Tibial artery (tissue), 4 donors: Measurements from ENCODE around the gene KIF26A.

Experiments
- DNase-seq, 2 donors: peaks; one replicate each; pipeline ENCODE4 v3.0.0-alpha.2; 2019
- H3K27ac ChIP-seq, 2 donors: fragments of 200-600 bp; sonication (generic) in 1 of 2; 1 replicate in 1 of 2; 2 replicates in 1 of 2; pipeline ENCODE4 v1.5.1; 2018 to 2019; ENCODE audit warnings: mild to moderate bottlenecking in 1 of 2
- H3K27me3 ChIP-seq, 2 donors: fragments of 200-600 bp; sonication (generic) in 1 of 2; one replicate each; pipeline versions ENCODE4 v1.5.1 to v1.6.0; 2016 to 2019
- H3K36me3 ChIP-seq, 3 donors: fragments of 200-600 bp; sonication (generic) in 2 of 3; one replicate each; pipeline ENCODE4 v1.5.1; 2016 to 2019; ENCODE audit warnings: mild to moderate bottlenecking in 2 of 3
- H3K4me1 ChIP-seq, 4 donors: fragments of 200-600 bp; sonication (generic) in 2 of 4; 1 replicate in 3 of 4; 2 replicates in 1 of 4; pipeline ENCODE4 v1.5.1; 2016 to 2019
- H3K4me3 ChIP-seq, 2 donors: fragments of 200-600 bp; sonication (generic) in 1 of 2; 1 replicate in 1 of 2; 2 replicates in 1 of 2; pipeline ENCODE4 v1.5.1; 2018 to 2019; ENCODE audit warnings: mild to moderate bottlenecking in 2 of 2
- H3K9me3 ChIP-seq, 3 donors: fragments of 200-600 bp; sonication (generic) in 1 of 3; one replicate each; pipeline ENCODE4 v1.5.1; 2016 to 2019
- CTCF ChIP-seq, 2 experiments: fragments of 200-600 bp in 1 of 2; fragments of 450-650 bp in 1 of 2; IDR thresholded peaks; one replicate each; pipeline ENCODE4 v1.5.1; 2017 to 2019; ENCODE audit warnings: antibody characterized with exemption in 2 of 2, mild to moderate bottlenecking in 1 of 2, moderate library complexity in 1 of 2
- intact Hi-C: fragments of 100-400 bp; cut with DNase I; formaldehyde crosslinking; loops from one replicate; pipeline ENCODE4 v1.15.0; 2023; ENCODE audit warnings: low total_unique reads

Gene KIF26A

GRCh38 chr14:104113631-104114420, 24.6 kb upstream of the KIF26A start:
- Histone ChIP-seq H3K27ac (no peak overlapping the region), H3K9me3 (no peaks in the 10 kb centered on the region), H3K36me3 (no peaks in the 10 kb centered on the region), H3K4me1 (peaks cover 0 to 22% (median 15%) of the 10 kb centered on the region in 4 donors), H3K27me3 (peaks cover 0 to 83% of the 10 kb centered on the region in 2 donors), H3K4me3 (no peak overlapping the region)
- no peak for TF ChIP-seq CTCF (IDR thresholded peaks at IDR 0.05)
- DNase-seq = peak in 1 of 2 donors; percentile 55
- intact Hi-C loops = no loop called here

GRCh38 chr14:104114421-104115130, 23.8 kb upstream of the KIF26A start:
- Histone ChIP-seq H3K9me3 (no peaks in the 10 kb centered on the region), H3K4me3 (no peak overlapping the region), H3K27ac (no peak overlapping the region), H3K27me3 (peaks cover 0 to 88% of the 10 kb centered on the region in 2 donors), H3K4me1 (peaks cover 0 to 22% (median 15%) of the 10 kb centered on the region in 4 donors), H3K36me3 (no peaks in the 10 kb centered on the region)
- intact Hi-C loops = no loop called here
- TF ChIP-seq CTCF (IDR thresholded peaks at IDR 0.05) = no peak
- DNase-seq = peak in 1 of 2 donors; percentile 53

GRCh38 chr14:104115131-104115600, 23.2 kb upstream of the KIF26A start:
- peak in 1 of 2 donors; percentile 39 for DNase-seq
- Histone ChIP-seq H3K4me1 (peaks cover 0 to 22% (median 15%) of the 10 kb centered on the region in 4 donors), H3K4me3 (no peak overlapping the region), H3K27me3 (peaks cover 0 to 90% of the 10 kb centered on the region in 2 donors), H3K27ac (no peak overlapping the region), H3K9me3 (no peaks in the 10 kb centered on the region), H3K36me3 (no peaks in the 10 kb centered on the region)
- intact Hi-C loops = no loop called here
- no peak for TF ChIP-seq CTCF (IDR thresholded peaks at IDR 0.05)

GRCh38 chr14:104115691-104116287, 22.6 kb upstream of the KIF26A start:
- intact Hi-C loops = no loop called here
- TF ChIP-seq CTCF (IDR thresholded peaks at IDR 0.05) = no peak
- H3K9me3 ChIP-seq = no peaks in the 10 kb centered on the region
- no peak overlapping the region for H3K4me3 ChIP-seq
- no peaks in the 10 kb centered on the region for H3K36me3 ChIP-seq
- H3K27ac ChIP-seq = no peak overlapping the region
- peaks cover 0 to 93% of the 10 kb centered on the region in 2 donors for H3K27me3 ChIP-seq
- peaks cover 0 to 22% (median 15%) of the 10 kb centered on the region in 4 donors for H3K4me1 ChIP-seq
- DNase-seq = peak in 1 of 2 donors; percentile 24

GRCh38 chr14:104116288-104116755, 22.1 kb upstream of the KIF26A start:
- Histone ChIP-seq H3K27me3 (peaks cover 0 to 97% of the 10 kb centered on the region in 2 donors), H3K27ac (no peak overlapping the region), H3K4me3 (peak overlapping the region; percentile 33 to 50), H3K36me3 (no peaks in the 10 kb centered on the region), H3K4me1 (peaks cover 0 to 22% (median 15%) of the 10 kb centered on the region in 4 donors), H3K9me3 (no peaks in the 10 kb centered on the region)
- TF ChIP-seq CTCF (IDR thresholded peaks at IDR 0.05) = no peak
- intact Hi-C loops = no loop called here
- peak in 1 of 2 donors; percentile 61 for DNase-seq
